HG02943 (cell line): ENCODE data around the gene KLHL6.
"Not testable (repeated sequence)": the region's sequence is repeated elsewhere in the genome, so short reads cannot be mapped to it uniquely, and the experiment has no call there.

ENCODE experiments used
- ATAC-seq: cut with Tn5 transposase; IDR thresholded peaks from one replicate; pipeline ENCODE4 v1.9.1; 2021; ENCODE audit warnings: mild to moderate bottlenecking, low read depth, moderate library complexity; ENCODE audit not compliant: unreplicated experiment

KLHL6 gene

DNA sequence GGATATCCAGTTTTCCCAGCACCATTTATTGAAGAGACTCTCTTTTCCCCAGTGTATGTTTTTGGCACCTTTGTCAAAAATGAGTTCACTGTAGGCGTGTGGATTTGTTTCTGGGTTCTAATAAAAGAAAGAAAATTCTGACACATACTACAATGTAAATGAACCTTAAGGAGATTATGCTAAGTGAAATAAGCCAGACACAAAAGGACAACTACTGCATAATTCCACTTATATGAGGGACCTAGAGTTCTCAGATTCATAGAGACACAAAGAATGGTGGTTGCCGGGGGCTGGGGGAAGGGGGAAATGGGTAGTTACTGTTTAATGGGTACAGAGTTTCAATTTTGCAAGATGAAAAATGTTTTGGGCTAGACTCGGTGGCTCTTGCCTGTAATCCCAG lies 14.7 kb upstream of the KLHL6 start:
- not testable (repeated sequence) for ATAC-seq

DNA sequence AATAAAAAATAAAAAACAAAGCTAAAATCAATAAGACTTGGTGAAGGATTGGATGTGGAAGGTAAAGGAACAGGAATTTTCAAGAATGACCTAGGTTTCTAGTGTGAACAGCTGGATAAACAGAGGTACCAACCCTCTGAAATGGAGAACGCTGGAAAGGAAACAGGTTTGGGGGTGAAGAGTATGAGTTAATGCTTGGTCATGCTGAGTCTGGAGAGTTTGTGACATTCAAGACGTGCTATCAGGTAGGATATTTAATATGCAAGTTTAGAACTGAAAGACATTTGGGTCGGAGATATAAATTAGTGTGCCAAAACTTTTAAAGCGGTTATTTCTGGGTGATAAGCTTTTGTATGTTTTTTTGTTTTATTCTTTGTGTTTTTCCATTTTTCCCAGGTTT lies 11.4 kb upstream of the KLHL6 start:
- ATAC-seq: no peak

DNA sequence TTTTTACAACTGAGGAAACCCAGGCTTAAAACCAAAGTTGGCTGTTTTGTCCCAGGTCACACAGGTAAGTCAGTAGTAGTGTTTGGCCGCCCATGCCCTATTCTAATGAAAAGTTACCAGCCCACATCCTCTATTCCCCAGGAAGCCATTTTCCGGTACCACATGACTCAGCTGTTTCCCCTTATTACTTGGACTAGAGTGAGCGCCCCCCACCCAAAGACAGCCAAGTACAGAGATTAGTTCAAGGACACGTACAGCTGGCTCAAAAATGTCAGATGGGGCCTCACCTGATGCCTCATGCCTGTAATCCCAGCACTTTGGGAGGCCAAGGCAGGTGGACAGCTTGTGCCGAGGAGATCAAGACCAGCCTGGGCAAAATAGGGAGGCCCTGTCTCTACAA lies 8.5 kb upstream of the KLHL6 start:
- no peak for ATAC-seq

DNA sequence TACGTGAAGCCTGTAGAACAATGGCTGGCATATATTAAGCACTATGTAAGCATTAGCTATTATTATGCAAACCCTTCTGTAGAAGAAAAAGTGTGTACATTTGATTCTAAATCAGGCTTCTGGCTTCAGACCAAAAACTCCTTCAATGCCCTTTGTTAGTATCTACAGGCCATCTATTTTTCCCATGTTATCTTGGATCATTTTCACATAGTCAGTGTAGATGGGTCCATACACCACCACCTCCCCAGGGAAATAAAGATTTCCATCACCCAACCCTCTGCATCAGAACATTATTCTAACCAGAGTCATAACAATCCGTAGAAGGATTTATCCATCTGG lies 8.0 kb upstream of the KLHL6 start:
- no peak for ATAC-seq

DNA sequence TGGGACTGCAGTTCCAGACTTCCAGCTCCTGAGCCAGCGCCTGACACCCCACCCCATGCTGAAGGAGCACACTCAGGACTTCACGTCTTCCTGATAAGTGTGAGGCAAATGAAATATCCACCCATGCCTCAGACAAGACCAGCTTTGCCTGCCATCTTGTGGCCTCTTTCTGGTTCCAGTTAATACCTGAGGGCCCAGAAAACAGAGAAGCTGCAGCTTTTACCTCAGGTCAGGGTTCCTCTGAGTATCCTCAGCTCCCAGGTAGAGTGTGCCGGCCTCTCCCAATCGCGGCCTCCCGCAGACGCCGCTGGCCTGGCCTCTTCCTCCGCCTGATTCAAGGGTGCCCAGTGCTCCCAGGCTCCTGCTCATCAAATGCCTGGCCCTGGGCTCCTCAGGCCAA lies 5.1 kb upstream of the KLHL6 start:
- no peak for ATAC-seq

DNA sequence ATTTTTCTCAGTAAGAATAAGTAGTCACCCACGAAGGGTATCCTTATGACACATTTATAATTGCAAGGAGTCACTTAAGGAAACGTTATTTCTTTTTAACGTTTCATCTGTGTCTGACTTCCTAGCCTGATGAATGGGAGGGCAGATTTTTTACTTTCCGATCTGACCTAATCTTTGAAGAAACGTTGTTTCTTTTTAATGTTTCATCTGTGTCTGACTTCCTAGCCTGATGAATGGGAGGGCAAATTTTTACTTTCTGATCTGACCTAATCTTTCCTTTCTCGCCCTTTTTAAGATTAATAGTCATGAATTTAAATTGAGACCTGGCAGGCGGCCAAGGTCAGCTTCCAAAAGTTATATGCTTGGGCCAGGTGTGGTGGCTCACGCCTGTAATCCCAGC lies 3.0 kb upstream of the KLHL6 start:
- no peak for ATAC-seq

DNA sequence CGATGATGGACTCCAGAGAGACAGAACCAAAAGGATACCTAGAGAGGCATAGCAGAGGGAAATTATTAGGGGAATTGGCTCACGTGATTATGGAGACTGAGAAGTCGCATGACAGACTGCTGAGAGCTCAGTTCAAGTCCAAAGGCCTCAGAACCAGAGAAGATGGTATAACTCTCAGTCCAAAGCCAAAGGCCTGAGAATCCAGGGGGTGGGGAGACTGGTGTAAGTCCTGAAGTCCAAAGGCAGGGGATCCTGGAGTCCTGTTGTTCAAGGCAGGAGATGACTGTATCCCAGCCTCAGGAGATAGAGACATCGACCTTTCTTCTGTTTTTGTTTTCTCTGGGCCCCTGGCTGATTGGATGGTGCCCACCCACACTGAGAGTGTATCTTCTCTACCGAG lies 1.2 kb upstream of the KLHL6 start:
- no peak for ATAC-seq

DNA sequence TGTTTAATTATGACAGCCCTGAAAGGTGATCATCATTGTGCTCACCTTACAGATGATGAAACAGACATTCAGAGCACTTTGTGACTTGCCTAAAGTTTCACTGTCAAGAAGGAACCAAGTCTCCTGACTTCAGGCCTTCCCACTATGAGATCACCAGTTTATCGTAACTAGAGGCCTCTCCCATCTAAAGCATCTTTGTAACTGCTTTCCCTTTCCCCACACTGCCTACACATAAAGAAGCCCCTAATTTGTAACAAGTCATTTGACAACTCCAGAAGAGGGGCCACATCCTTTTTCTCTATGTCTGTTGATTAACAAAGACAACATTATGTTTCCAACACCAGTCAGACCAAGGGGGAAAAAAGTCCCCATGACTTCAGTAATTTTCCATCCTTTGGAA lies 1.1 kb downstream of the KLHL6 start:
- no peak for ATAC-seq

DNA sequence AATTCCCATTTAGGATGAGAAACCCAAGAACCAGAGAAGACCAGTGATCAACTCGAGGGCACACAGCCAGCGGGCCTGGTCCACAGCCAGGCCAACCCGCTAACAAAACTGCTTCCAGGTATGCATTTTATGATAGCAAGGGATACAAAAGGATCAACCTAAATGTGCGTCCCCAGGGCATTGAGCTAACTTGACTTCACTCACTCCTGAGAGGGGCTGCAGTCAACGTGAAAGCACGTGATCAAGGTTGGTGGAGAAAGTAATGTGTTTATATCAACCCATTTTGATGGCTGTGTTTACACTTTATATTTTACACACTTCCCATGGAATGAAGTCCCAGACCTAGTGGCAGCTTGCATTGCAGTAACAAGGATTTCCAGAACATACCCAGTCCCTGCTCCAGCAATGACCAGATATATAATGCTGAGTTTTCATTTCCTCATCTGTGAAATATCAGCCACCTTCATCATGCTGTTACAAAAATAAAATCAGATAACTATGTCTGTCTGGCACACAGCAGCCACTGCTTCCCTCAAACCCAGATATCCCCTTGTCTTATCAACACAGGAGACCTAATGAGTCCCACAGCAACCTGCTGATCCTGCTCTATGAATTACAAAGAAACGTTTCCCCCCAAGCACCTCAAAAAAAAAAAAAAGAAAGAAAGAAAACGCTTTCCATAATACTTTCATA lies 2.0 kb downstream of the KLHL6 start:
- ATAC-seq: no peak

DNA sequence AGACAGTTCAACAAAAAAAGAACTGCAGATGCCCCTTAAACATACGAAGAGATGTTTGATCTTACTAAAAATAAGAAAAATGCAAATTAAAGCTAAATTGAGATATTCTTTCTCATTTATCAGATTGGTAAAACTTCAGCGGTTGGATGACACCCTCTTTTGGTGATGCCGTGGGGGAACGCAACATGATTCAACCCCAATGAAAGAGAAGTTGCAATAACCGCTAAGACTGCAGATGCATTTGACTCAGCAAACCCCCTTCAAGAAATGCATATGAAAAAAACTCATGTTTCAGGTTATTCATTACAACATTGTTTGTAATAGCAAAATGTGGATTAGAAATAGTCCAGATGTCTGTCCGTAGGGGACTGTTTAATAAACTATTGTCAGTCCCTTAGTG lies 3.6 kb downstream of the KLHL6 start:
- ATAC-seq: no peak

DNA sequence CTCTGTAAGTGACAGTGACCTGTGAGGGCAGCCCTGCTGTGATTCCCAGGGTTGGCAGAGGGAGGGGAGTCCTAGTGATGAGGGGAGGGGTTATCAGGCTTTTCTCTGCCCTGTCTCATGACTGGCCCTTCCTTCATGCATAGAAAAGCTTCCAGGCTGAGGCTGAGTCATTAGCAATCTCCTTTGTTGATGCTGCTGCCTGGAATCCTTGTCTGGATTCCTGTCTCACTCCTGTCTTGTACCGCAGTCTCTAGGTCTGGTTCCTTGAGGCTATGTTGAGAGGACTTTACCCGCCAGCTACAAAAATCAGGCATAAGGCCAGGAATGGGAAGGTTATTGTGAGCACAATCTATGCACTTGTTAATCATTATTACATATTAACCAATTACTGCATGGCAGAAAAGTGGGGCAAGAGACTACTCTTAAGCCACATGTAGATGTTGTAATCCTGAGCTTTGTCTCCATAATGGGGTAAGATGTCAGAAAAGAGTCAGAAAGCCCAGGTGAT lies 7.2 kb downstream of the KLHL6 start:
- ATAC-seq: no peak

DNA sequence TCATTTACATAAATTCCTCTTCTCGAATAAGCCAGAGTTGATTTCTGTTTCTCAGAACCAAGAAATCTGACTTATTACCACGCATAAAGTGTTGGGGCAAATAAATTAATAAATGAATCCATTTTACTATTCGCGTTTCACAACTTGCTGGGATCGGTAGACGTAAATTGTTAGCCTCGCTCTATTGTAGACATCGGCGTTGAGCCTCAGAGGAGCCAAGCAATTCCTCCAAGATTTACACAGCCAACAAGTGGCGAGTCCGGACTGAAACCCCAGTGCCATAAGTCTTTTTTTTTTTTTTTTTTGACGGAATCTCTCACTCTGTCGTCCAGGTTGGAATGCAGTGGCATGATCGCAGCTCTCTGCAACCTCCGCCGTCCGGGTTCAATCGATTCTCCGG lies 8.9 kb downstream of the KLHL6 start:
- no peak for ATAC-seq

DNA sequence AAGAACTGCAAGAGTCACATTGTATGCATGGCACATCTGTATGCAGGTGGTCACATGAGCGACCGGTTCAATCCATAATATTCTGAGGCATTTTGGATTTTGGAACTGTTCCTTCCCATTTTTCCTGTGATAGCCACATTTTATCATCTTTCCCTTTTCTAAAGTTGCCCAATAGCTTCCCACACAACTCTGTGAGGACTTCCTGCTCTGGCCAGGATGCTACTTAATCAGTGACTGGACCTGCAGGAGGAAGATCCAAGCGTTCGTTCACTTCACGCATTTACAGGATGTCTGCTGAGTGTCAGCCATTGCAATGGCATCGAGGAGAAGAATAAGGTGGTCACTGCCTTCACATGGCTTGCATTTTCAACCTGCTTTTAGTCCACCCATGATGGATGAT lies 9.8 kb downstream of the KLHL6 start:
- ATAC-seq: no peak

DNA sequence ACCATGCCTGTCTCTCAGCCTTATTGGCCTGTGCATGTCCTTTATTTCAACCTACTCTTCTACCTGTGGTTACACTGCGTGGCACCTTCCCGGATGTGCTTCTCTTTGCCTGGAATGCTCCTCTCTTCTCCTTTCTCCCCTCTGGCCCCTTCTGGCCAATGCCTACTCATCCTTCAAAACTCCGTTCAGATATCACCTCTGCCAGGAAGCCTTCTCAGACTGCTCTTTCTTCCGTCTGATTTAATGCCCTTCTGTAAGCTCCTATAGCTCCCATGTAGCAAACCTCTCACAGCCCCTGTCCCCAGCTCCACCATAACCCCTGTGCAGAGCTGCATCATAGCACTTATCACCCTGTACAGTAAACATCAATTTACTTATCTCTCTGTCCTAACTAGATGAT lies 13.2 kb downstream of the KLHL6 start:
- ATAC-seq: no peak

DNA sequence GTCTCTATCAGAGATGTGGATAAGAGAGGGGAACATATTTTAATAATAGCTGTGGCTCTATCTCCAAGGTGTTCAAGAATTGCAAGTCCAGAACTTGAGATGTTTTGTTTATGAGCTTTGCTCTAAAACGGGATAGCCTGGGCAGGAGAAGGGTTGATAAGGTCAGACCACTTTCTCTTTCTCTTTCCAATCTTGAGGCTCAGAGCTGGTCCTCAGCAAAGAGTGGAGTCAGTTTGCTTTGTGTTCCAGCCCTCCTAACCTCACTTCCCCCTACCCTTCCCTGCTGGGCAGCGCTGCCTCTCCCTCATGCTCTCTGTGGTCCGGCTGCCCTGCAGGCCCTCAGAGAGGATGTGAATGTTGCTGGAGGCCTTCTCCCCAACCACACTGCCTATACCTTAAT lies 13.8 kb downstream of the KLHL6 start:
- no peak for ATAC-seq

DNA sequence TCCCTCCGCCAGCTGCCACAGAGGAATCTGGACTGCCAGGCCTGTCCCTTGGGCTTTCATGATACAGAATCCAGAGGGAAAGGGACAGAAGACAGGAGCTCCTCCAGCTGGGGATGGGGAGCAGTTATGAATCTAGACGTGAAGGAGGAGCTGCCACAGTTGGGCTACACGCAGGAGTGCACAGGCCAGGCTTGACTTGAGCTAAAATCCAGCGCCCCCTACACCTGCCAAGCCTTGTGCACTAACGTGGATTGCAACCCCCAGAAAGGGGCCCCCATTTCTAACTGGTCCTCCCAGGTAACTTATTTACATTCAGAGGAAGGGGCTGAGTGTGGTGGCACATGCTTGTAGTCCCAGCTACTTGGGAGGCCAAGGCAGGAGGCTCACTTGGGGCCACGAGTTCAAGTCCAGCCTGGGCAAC lies 14.3 kb downstream of the KLHL6 start:
- no peak for ATAC-seq

DNA sequence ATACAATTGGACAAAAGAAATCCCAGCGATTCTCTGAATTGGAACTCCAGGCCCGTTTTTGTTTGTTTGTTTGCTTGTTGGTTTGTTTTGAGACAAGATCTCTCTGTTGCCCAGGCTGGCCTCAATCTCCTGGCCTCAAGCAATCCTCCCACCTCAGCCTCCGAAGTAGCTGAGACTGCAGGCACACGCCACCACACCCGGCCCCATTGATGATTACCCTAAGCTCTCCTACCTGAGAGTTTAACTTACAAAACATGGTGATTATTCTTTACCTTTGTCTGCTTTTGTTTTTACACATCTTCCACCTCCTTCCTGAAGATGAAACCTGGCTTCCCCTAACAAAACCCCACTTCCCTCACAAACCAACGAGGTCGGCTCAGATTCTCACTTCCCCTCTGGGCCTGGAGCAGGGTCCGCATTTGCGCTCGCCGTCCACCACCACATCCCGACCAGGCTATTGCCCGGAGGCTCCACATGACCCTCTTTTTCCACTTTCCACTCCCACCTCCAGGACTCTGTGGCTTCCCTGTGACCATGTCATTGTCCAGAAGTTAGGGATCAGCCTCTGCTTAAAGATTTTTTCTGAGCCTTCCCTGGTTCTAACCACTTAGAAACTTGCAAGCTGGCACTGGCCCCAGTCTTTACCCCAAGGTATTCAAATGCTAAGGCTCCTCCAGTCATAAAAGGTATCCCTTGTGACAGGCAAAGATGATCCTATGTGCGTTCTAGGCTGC lies 14.8 kb downstream of the KLHL6 start:
- ATAC-seq: no peak

DNA sequence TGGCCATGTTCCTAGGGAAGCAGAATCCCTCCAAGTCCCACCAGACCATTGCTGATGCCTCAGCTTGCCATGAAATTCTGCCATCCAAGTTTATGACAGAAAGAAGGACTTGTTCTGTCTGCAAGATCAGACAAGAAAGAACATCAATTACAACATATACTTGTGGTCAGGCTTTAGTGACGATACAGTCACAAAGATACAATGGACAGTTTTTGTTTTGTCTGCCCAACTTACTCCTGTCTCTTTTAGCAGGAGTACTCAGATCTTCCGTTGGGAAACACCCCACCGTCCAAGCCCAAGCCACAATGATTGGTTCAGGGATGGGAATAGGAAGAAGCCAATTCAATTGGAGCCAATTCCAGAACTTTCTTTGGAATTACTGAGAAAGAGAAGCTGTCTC lies 15.7 kb downstream of the KLHL6 start:
- no peak for ATAC-seq

DNA sequence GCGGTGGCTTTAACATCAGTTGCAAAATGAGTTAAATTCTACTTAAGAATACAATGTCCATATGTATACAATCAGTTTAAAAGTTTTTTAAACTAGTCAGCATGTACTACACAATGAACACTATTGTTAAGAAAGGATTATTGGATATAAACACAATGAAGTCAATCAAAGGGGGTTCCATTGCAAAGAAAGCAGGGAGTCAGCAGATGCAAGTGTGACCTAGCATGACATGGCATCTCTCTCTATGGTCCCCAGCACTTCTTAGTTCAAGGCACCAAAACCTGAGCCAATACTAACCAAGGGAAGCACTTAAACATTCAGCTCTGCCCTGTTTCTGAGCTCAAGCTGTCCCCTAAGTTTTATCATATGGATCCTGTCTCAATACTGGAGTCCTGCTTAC lies 17.0 kb downstream of the KLHL6 start:
- ATAC-seq: no peak

DNA sequence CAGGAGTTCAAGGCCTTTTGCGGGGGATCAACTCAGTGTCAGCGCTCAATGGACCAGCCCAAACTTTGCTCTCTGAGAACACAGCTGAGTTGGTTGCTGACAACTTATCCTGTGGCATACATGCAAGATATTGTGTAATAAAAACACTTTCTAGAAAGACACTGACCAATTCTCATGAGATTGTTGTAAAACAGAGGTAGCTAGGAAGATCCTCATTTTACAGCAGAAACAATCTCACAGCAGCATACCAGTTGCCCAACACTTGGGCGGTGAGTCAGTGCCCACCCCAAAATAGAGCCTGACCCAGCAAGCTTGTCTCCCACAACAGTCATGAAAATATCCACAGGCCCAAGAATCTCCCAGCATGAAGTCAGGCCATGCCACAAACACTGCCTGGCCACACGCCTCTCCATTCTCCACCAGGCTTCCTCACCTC lies 18.2 kb downstream of the KLHL6 start:
- ATAC-seq: no peak

DNA sequence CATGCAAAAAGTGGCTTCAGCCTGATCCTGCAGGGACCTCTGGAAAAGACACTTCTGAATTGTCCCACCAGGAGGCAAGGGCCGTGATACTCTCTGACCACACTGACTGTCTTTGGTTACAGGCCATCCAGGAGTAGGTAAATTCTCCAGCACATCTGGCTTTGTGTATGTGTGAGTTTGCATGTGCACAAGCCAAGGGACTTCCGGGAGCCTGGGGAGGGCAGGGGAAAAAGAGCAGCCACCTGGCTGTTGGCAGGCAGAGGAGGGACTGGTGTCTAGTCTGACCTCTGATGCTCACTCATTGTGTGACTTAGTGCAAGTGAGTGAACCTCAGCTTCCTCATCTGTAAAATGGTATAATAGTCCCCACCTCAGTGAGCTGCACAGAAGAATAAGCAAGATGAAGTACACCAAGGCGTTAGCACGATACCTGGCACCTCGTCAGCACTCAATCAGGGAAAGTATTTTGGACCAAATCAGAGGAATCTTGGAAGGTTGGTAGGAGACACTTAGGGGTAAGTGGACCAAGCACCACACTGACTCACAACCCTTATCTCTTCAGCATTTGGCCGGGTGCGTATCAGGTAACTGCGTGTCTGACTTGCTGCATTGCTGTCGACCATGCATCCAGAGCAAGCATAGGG lies 19.1 kb downstream of the KLHL6 start:
- ATAC-seq: no peak

DNA sequence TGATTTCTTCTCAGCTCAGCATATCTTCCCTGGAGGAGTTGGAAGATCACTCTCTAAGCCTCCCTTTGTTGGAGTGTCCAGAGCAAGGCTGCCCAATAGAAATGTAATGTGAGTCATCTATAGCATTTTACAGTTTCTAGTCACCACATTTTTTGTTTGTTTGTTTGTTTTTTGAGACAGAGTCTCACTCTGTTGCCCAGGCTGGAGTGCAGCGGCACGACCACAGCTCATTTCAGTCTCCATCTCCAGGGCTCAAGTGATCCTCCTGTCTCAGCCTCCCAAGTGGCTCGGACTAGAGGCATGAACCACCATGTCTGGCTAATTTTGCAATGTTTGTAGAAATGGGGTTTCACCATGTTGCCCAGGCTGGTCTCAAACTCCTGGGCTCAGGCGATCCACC lies 21.3 kb downstream of the KLHL6 start:
- ATAC-seq: no peak
